G401.6 (cell line): ENCODE measurements around the gene PNPLA8.
"Not testable (repeated sequence)": the region's sequence is repeated elsewhere in the genome, so short reads cannot be mapped to it uniquely, and the experiment has no call there.

Source experiments
- FAIRE-seq: peaks from 2 replicates; lab custom pipeline; 2012; peaks lifted over from hg19 to GRCh38; lab: Jason Lieb, UNC

PNPLA8 gene

GRCh38 chr7:108525985-108526767 is at the start of gene PNPLA8:
PNPLA8 (minus strand) TSS chr7:108526135; CDS start chr7:108515491, 10,644 bp downstream.
- FAIRE-seq: peak; percentile 98

GRCh38 chr7:108575156-108575555 is 49.2 kb upstream of the PNPLA8 start:
- FAIRE-seq: no peak

- FAIRE-seq: no peak
Observed at GRCh38 chr7:108572480-108572879, 46.5 kb upstream of the PNPLA8 start.

- no peak for FAIRE-seq
Observed at GRCh38 chr7:108570146-108570755, 44.3 kb upstream of the PNPLA8 start.

- peak; percentile 97 for FAIRE-seq
Observed at GRCh38 chr7:108569381-108570145, 43.6 kb upstream of the PNPLA8 start, which contains the start of the genes DNAJB9 and THAP5. DNAJB9 (plus strand) TSS chr7:108569874; CDS start chr7:108571727, 1,853 bp downstream. THAP5 (minus strand) TSS chr7:108569706; CDS start chr7:108569569, 137 bp downstream.

- no peak for FAIRE-seq
Observed at GRCh38 chr7:108568801-108569380, 43.0 kb upstream of the PNPLA8 start.

GRCh38 chr7:108565987-108566386 is 40.1 kb upstream of the PNPLA8 start:
- no peak for FAIRE-seq

GRCh38 chr7:108561047-108561619 is 35.2 kb upstream of the PNPLA8 start:
- no peak for FAIRE-seq

- no peak for FAIRE-seq
Observed at GRCh38 chr7:108559253-108559652, 33.3 kb upstream of the PNPLA8 start.

GRCh38 chr7:108557617-108558016 is 31.7 kb upstream of the PNPLA8 start:
- no peak for FAIRE-seq

GRCh38 chr7:108557191-108557590 is 31.3 kb upstream of the PNPLA8 start:
- no peak for FAIRE-seq

- FAIRE-seq: not testable (repeated sequence)
Observed at GRCh38 chr7:108556665-108557064, 30.7 kb upstream of the PNPLA8 start.

- FAIRE-seq: not testable (repeated sequence)
Observed at GRCh38 chr7:108548141-108548896, 22.4 kb upstream of the PNPLA8 start.

GRCh38 chr7:108541478-108541877 is 15.5 kb upstream of the PNPLA8 start:
- FAIRE-seq: no peak

- FAIRE-seq: not testable (repeated sequence)
Observed at GRCh38 chr7:108538685-108539084, 12.8 kb upstream of the PNPLA8 start.

GRCh38 chr7:108538236-108538635 is 12.3 kb upstream of the PNPLA8 start:
- FAIRE-seq: not testable (repeated sequence)

GRCh38 chr7:108537229-108537628 is 11.3 kb upstream of the PNPLA8 start:
- no peak for FAIRE-seq

- FAIRE-seq: no peak
Observed at GRCh38 chr7:108535744-108536143, 9.8 kb upstream of the PNPLA8 start.

- FAIRE-seq: no peak
Observed at GRCh38 chr7:108535257-108535656, 9.3 kb upstream of the PNPLA8 start.

- FAIRE-seq: no peak
Observed at GRCh38 chr7:108533712-108534111, 7.8 kb upstream of the PNPLA8 start.

GRCh38 chr7:108529341-108529740 is 3.4 kb upstream of the PNPLA8 start:
- no peak for FAIRE-seq
